Ammon's horn (tissue), 1 donor: ENCODE results near the gene PPBP.

Source experiments
- DNase-seq: peaks from one replicate; pipeline ENCODE4 v3.0.0-alpha.2; 2016; ENCODE audit warnings: low spot score

PPBP gene

GRCh38 chr4:73988061-73988460 is at the start of gene PPBP:
TSS of gene PPBP (minus strand) at chr4:73988190. CDS start at chr4:73988103, 87 bp downstream.
- DNase-seq, result no peak

- DNase-seq, result no peak
These were observed 49.3 kb upstream of the PPBP start for GRCh38 chr4:74037076-74037955.

GRCh38 chr4:74033739-74034138 is 45.7 kb upstream of the PPBP start:
- no peak for DNase-seq

GRCh38 chr4:74032064-74032463 is 44.1 kb upstream of the PPBP start:
- DNase-seq, result no peak

GRCh38 chr4:74031576-74031975 is 43.6 kb upstream of the PPBP start:
- DNase-seq, result no peak

GRCh38 chr4:74030285-74030684 is 42.3 kb upstream of the PPBP start:
- no peak for DNase-seq

- no peak for DNase-seq
These were observed 40.5 kb upstream of the PPBP start for GRCh38 chr4:74028504-74028903.

GRCh38 chr4:74023709-74024108 is 35.7 kb upstream of the PPBP start:
- DNase-seq, result no peak

- no peak for DNase-seq
These were observed 33.6 kb upstream of the PPBP start for GRCh38 chr4:74021601-74022000.

GRCh38 chr4:74018771-74019170 is 30.8 kb upstream of the PPBP start:
- DNase-seq, result no peak

- DNase-seq, result no peak
These were observed 30.1 kb upstream of the PPBP start for GRCh38 chr4:74018116-74018515.

- no peak for DNase-seq
These were observed 28.1 kb upstream of the PPBP start for GRCh38 chr4:74016068-74016467.

GRCh38 chr4:74015126-74015780 is 27.3 kb upstream of the PPBP start:
- DNase-seq, result no peak

- DNase-seq, result no peak
These were observed 26.3 kb upstream of the PPBP start for GRCh38 chr4:74014332-74014731.

- no peak for DNase-seq
These were observed 25.3 kb upstream of the PPBP start for GRCh38 chr4:74013264-74013663.

- DNase-seq, result peak; percentile 4
These were observed 24.1 kb upstream of the PPBP start for GRCh38 chr4:74012130-74012529.

GRCh38 chr4:74009307-74009706 is 21.3 kb upstream of the PPBP start:
- no peak for DNase-seq

- DNase-seq, result no peak
These were observed 18.1 kb upstream of the PPBP start for GRCh38 chr4:74006009-74006476.

- DNase-seq, result no peak
These were observed 17.5 kb upstream of the PPBP start for GRCh38 chr4:74005528-74005927.

- no peak for DNase-seq
These were observed 16.7 kb upstream of the PPBP start for GRCh38 chr4:74004668-74005067.

GRCh38 chr4:74000301-74000700 is 12.3 kb upstream of the PPBP start:
- no peak for DNase-seq

GRCh38 chr4:73998040-73999011 is 10.3 kb upstream of the PPBP start, which contains the start of gene CXCL5:
TSS of gene CXCL5 (minus strand) at chr4:73998677. CDS start at chr4:73998581, 96 bp downstream.
- DNase-seq, result peak; percentile 22
